HFFc6 (cell line): ENCODE results near the gene SELENOW. TPM values are rescaled to one million over a fixed set of nuclear protein-coding genes. Genes with fewer than 3 reads are reported as not detected.
"Not testable (repeated sequence)": the region's sequence is repeated elsewhere in the genome, so short reads cannot be mapped to it uniquely, and the experiment has no call there.

Experiments used
- DNase-seq: peaks from one replicate; pipeline ENCODE4 v3.0.0-alpha.2; 2018
- H3K27ac Mint-ChIP-seq: 2 replicates; pipeline ENCODE4 v1.8.0; 2020; ENCODE audit warnings: mild to moderate bottlenecking, mixed read lengths
- H3K27me3 Mint-ChIP-seq: 2 replicates; pipeline ENCODE4 v1.8.0; 2021; ENCODE audit warnings: mild to moderate bottlenecking, moderate library complexity, mixed read lengths; ENCODE audit not compliant: insufficient read depth
- H3K36me3 Mint-ChIP-seq: 2 replicates; pipeline ENCODE4 v1.8.0; 2021; ENCODE audit warnings: low read depth, mixed read lengths
- H3K4me1 Mint-ChIP-seq: 2 replicates; pipeline ENCODE4 v1.8.0; 2020; ENCODE audit warnings: low read depth, mixed read lengths
- H3K4me3 Mint-ChIP-seq: 2 replicates; pipeline ENCODE4 v1.8.0; 2020; ENCODE audit warnings: mild to moderate bottlenecking, moderate library complexity, mixed read lengths
- H3K9me3 Mint-ChIP-seq: 2 replicates; pipeline ENCODE4 v1.8.0; 2020; ENCODE audit warnings: mild to moderate bottlenecking, mixed read lengths
- total RNA-seq, 6 experiments: library from RNA; stranded (reverse); fragmentation: NEBNext Ultra II Directional; extraction: Animal tissue kit (Norgen Biotek cat#: 25700); gene quantifications; 2 replicates in 1 of 6; 3 replicates in 5 of 6; pipeline ENCODE4 v1.2.3, GENCODE V29; 2021
- TF ChIP-seq, protein P1 (sequence below): fragments of 200-600 bp; sonication (generic); IDR thresholded peaks from 2 replicates; pipeline ENCODE4 v1.5.0; 2021; ENCODE audit warnings: antibody characterized with exemption, mild to moderate bottlenecking

The SELENOW gene
- total RNA-seq, 6 experiments from 2014 or later: 214 to 245 (median 224) TPM

DNA sequence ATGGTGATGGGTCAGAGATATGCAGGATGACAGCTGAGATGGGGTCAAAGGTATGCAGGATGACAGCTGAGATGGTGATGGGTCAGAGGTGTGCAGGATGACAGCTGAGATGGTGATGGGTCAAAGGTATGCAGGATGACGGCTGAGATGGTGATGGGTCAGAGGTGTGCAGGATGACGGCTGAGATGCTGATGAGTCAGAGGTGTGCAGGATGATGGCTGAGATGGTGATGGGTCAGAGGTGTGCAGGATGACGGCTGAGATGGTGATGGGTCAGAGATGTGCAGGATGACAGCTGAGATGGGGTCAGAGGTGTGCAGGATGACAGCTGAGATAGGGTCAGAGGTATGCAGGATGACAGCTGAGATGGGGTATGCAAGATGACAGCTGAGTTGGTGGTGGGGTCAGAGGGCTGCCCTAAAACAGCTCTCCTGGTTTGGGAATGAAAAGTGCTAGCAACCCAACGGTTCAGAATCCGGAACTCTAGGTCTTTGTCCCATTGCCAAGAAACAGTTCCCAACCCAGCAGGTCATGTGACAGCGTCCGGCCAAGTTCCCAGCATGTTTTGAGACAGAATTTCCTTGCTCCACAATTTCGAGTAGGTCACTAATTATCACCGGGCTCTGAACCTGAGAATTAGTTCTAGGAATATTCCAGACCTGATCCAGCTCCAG is 3.2 kb downstream of the SELENOW start:
- Mint-ChIP-seq H3K9me3 (no peaks in the 10 kb centered on the region), H3K36me3 (peaks cover 31% of the 10 kb centered on the region), H3K27me3 (no peaks in the 10 kb centered on the region; the same call in none of the 2 replicates), H3K4me3 (peak overlapping the region; percentile 22; the same call in 1 of the 2 replicates), H3K4me1 (peaks cover 25% of the 10 kb centered on the region), H3K27ac (no peak overlapping the region)
- no peak for DNase-seq
- TF ChIP-seq, protein P1, sequence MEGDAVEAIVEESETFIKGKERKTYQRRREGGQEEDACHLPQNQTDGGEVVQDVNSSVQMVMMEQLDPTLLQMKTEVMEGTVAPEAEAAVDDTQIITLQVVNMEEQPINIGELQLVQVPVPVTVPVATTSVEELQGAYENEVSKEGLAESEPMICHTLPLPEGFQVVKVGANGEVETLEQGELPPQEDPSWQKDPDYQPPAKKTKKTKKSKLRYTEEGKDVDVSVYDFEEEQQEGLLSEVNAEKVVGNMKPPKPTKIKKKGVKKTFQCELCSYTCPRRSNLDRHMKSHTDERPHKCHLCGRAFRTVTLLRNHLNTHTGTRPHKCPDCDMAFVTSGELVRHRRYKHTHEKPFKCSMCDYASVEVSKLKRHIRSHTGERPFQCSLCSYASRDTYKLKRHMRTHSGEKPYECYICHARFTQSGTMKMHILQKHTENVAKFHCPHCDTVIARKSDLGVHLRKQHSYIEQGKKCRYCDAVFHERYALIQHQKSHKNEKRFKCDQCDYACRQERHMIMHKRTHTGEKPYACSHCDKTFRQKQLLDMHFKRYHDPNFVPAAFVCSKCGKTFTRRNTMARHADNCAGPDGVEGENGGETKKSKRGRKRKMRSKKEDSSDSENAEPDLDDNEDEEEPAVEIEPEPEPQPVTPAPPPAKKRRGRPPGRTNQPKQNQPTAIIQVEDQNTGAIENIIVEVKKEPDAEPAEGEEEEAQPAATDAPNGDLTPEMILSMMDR: no peak

GRCh38 chr19:47786566-47786965 is 8.1 kb downstream of the SELENOW start:
- TF ChIP-seq, protein P1: no peak
- DNase-seq: no peak
- Mint-ChIP-seq H3K27me3 (no peaks in the 10 kb centered on the region; the same call in none of the 2 replicates), H3K9me3 (no peaks in the 10 kb centered on the region), H3K36me3 (peaks cover 30% of the 10 kb centered on the region), H3K4me1 (peaks cover 10% of the 10 kb centered on the region), H3K27ac (no peak overlapping the region), H3K4me3 (no peak overlapping the region)

DNA sequence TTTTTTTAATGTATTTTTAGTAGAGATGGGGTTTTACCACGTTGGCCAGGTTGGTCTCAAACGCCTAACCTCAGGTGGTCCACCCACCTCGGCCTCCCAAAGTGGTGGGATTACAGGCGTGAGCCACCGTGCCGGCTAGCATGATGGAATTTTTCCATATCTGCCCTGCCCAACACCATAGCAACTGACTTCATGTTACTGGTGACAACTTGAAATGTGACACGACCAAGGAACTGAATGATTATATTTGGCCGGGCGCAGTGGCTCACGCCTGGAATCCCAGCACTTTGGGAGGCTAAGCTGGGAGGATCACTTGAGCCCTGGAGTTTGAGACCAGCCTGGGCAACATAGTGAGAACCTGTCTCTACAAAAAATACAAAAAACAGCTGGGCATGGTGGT is 8.8 kb downstream of the SELENOW start:
- DNase-seq, H3K4me3 Mint-ChIP-seq, H3K27ac Mint-ChIP-seq, H3K9me3 Mint-ChIP-seq, H3K4me1 Mint-ChIP-seq, H3K27me3 Mint-ChIP-seq: not testable (repeated sequence)
- H3K36me3 Mint-ChIP-seq: peaks cover 22% of the 10 kb centered on the region

DNA sequence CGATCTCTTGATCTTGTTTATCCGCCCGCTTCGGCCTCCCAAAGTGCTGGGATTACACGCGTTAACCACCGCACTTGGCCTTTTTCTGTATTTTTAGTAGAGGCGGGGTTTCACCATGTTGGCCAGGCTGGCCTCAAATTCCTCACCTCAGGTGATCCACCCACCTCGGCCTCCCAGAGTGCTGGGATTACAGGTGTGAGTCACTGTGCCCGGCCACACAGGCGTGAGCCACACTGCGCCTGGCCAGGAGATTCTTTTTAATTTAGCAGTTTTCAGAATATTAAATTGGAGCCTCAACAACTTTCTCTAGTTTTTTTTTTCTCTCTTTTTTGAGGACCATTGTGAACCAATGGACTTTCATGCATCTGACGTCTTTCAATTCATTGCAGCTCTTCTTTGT is 11.3 kb downstream of the SELENOW start:
- not testable (repeated sequence) for H3K27me3 Mint-ChIP-seq, H3K4me1 Mint-ChIP-seq, H3K4me3 Mint-ChIP-seq, H3K27ac Mint-ChIP-seq, DNase-seq, H3K36me3 Mint-ChIP-seq, H3K9me3 Mint-ChIP-seq

- Mint-ChIP-seq H3K4me1 (peaks cover 6% of the 10 kb centered on the region; the same call in 1 of the 2 replicates), H3K27ac (no peak overlapping the region), H3K4me3 (no peak overlapping the region), H3K9me3 (peaks cover 7% of the 10 kb centered on the region; the same call in 1 of the 2 replicates), H3K27me3 (no peaks in the 10 kb centered on the region; the same call in 1 of the 2 replicates), H3K36me3 (peaks cover 8% of the 10 kb centered on the region)
- no peak for DNase-seq
- TF ChIP-seq, protein P1: peak; percentile 90
Observed at GRCh38 chr19:47790398-47790814, 11.9 kb downstream of the SELENOW start.

DNA sequence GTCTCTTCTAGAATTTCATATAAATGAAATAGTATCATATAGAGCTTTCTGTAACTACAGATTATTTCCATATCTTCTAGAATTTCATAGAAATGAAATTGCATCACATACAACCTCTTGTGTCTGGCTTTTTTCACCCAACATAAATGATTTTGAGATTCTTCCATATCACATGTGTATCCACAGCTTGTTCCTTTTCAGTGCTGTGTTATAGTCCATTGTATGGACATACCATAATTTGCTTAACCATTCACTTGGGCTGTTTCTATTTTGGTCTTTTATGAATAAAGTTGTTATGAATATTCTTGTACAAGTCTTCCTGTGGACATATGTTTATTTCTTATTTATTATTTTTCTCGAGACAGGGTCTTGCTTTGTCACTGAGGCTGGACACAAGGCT is 14.1 kb downstream of the SELENOW start:
- TF ChIP-seq, protein P1: no peak
- Mint-ChIP-seq H3K27ac (no peak overlapping the region), H3K27me3 (peaks cover 2% of the 10 kb centered on the region), H3K36me3 (peaks cover 8% of the 10 kb centered on the region), H3K9me3 (peaks cover 7% of the 10 kb centered on the region; the same call in 1 of the 2 replicates), H3K4me3 (no peak overlapping the region), H3K4me1 (peaks cover 6% of the 10 kb centered on the region; the same call in 1 of the 2 replicates)
- DNase-seq: no peak
